Naive thymus-derived CD4-positive, alpha-beta T cell (primary cell): ENCODE measurements around the gene LRRC75B. TPM values are rescaled to one million over a fixed set of nuclear protein-coding genes. Genes with fewer than 3 reads are reported as not detected.
"Not testable (repeated sequence)": the region's sequence is repeated elsewhere in the genome, so short reads cannot be mapped to it uniquely, and the experiment has no call there.

ENCODE experiments used
- ATAC-seq: fragments of 150-1000 bp; cut with Tn5 transposase; 2 replicates; pipeline ENCODE4 v1.10.0; 2021; ENCODE audit warnings: mild to moderate bottlenecking, moderate library complexity
- CTCF ChIA-PET: fragments of 350-600 bp; sonication (Branson Sonifier 250); formaldehyde crosslinking; loops from one replicate; lab custom pipeline; 2021; ENCODE audit warnings: antibody characterized with exemption; lab: Charles Lee
- POLR2A ChIA-PET: fragments of 350-600 bp; sonication (Branson Sonifier 250); formaldehyde crosslinking; loops from one replicate; lab custom pipeline; 2021; ENCODE audit warnings: antibody characterized with exemption, inconsistent platforms; lab: Charles Lee
- DNase-seq, 9 donors: peaks; one replicate each; pipeline versions ENCODE4 v3.0.0 to v3.0.0-alpha.2; 2020 to 2022; ENCODE audit warnings: mixed read lengths in 1 of 9
- H3K27ac ChIP-seq: one replicate; pipeline ENCODE4 v1.7.0; 2013; ENCODE audit warnings: mild to moderate bottlenecking, low read depth, low read length, moderate library complexity
- H3K27me3 ChIP-seq, 2 donors: one replicate each; pipeline ENCODE4 v1.7.0; 2013; ENCODE audit warnings: low read length in 2 of 2, mild to moderate bottlenecking in 2 of 2, moderate library complexity in 2 of 2; ENCODE audit not compliant: control insufficient read depth in 2 of 2, insufficient read depth in 2 of 2
- H3K36me3 ChIP-seq, 3 experiments: 1 replicate in 2 of 3; 2 replicates in 1 of 3; pipeline ENCODE4 v1.7.0; 2013; ENCODE audit warnings: low read length in 3 of 3, mild to moderate bottlenecking in 3 of 3, moderate library complexity in 1 of 3; ENCODE audit not compliant: insufficient read depth in 3 of 3, control insufficient read depth in 2 of 3
- H3K4me1 ChIP-seq, 2 donors: one replicate each; pipeline ENCODE4 v1.7.0; 2013; ENCODE audit warnings: low read length in 2 of 2, mild to moderate bottlenecking in 2 of 2, moderate library complexity in 1 of 2; ENCODE audit not compliant: control insufficient read depth in 2 of 2, insufficient read depth in 2 of 2
- H3K4me3 ChIP-seq: 2 replicates; pipeline ENCODE4 v1.7.0; 2013; ENCODE audit warnings: mild to moderate bottlenecking, low read length
- H3K9me3 ChIP-seq, 3 experiments: 1 replicate in 2 of 3; 2 replicates in 1 of 3; pipeline ENCODE4 v1.7.0; 2013; ENCODE audit warnings: low read length in 3 of 3; ENCODE audit not compliant: control insufficient read depth in 2 of 3
- H3K27ac Mint-ChIP-seq, 9 donors: one replicate each; pipeline ENCODE4 v1.8.0; 2020 to 2022; ENCODE audit warnings: mixed read lengths in 9 of 9, mild to moderate bottlenecking in 8 of 9, moderate library complexity in 5 of 9, inconsistent platforms in 2 of 9
- H3K27me3 Mint-ChIP-seq, 5 donors: one replicate each; pipeline ENCODE4 v1.8.0; 2021 to 2022; ENCODE audit warnings: mixed read lengths in 5 of 5, mild to moderate bottlenecking in 1 of 5
- H3K36me3 Mint-ChIP-seq, 5 donors: one replicate each; pipeline ENCODE4 v1.8.0; 2020 to 2022; ENCODE audit warnings: mixed read lengths in 5 of 5, mild to moderate bottlenecking in 3 of 5, inconsistent platforms in 1 of 5
- H3K4me1 Mint-ChIP-seq, 7 donors: one replicate each; pipeline ENCODE4 v1.8.0; 2020 to 2022; ENCODE audit warnings: mixed read lengths in 7 of 7, mild to moderate bottlenecking in 3 of 7, inconsistent platforms in 1 of 7
- H3K4me3 Mint-ChIP-seq, 10 donors: one replicate each; pipeline ENCODE4 v1.8.0; 2020 to 2022; ENCODE audit warnings: mild to moderate bottlenecking in 10 of 10, mixed read lengths in 10 of 10, moderate library complexity in 6 of 10, inconsistent platforms in 2 of 10
- H3K9me3 Mint-ChIP-seq, 11 donors: one replicate each; pipeline ENCODE4 v1.8.0; 2020 to 2022; ENCODE audit warnings: mixed read lengths in 11 of 11, mild to moderate bottlenecking in 4 of 11, inconsistent platforms in 1 of 11, moderate library complexity in 1 of 11
- intact Hi-C, 2 donors: fragments of 100-400 bp; cut with micrococcal nuclease; formaldehyde crosslinking; loops; one replicate each; pipeline ENCODE4 v1.15.1; 2023
- polyA plus RNA-seq, 2 donors: library from polyadenylated mRNA; unstranded; fragments of 300-500 nt; fragmentation: Illumina TruSeq; gene quantifications; one replicate each; pipeline ENCODE4 v1.2.3, GENCODE V29; 2021
- total RNA-seq, 6 experiments: library from RNA in 5 of 6; stranded (reverse) in 5 of 6; gene quantifications; 1 replicate in 5 of 6; 2 replicates in 1 of 6; pipeline ENCODE4 v1.2.3 and lab custom pipeline; 2021 to 2026

The LRRC75B gene
- total and polyA plus RNA-seq, 7 experiments from 2014 or later = 2.4 to 2.5 TPM; not detected in 5

GRCh38 chr22:24631430-24632122 lies 38.7 kb upstream of the LRRC75B start:
- H3K36me3 Mint-ChIP-seq, CTCF ChIA-PET, DNase-seq, H3K36me3 ChIP-seq, H3K27me3 Mint-ChIP-seq, H3K4me3 Mint-ChIP-seq, H3K27me3 ChIP-seq, POLR2A ChIA-PET, H3K9me3 Mint-ChIP-seq, H3K4me3 ChIP-seq, H3K27ac Mint-ChIP-seq, H3K4me1 ChIP-seq, H3K9me3 ChIP-seq, H3K27ac ChIP-seq, intact Hi-C loops, ATAC-seq: not testable (repeated sequence)
- H3K4me1 Mint-ChIP-seq = peaks cover 10 to 41% (median 22%) of the 10 kb centered on the region in 7 donors

GRCh38 chr22:24630812-24631427 lies 38.0 kb upstream of the LRRC75B start:
- not testable (repeated sequence) for ATAC-seq
- H3K27ac Mint-ChIP-seq = peak overlapping the region in 7 of 9 donors; percentile 21 to 86 (median 53)

GRCh38 chr22:24629069-24629468 lies 36.2 kb upstream of the LRRC75B start:
- H3K27me3 ChIP-seq, H3K4me3 Mint-ChIP-seq, H3K27ac ChIP-seq, ATAC-seq, POLR2A ChIA-PET, H3K27me3 Mint-ChIP-seq, H3K36me3 ChIP-seq, H3K27ac Mint-ChIP-seq, H3K4me3 ChIP-seq, H3K4me1 ChIP-seq, H3K9me3 ChIP-seq, H3K9me3 Mint-ChIP-seq, H3K36me3 Mint-ChIP-seq: not testable (repeated sequence)
- intact Hi-C loops = loop anchor here in 1 of 2 donors (5.0 kb wide), 1 partner anchor 128 kb away; no protein-coding TSS in a partner anchor
- peak in 1 of 9 donors; percentile 28 for DNase-seq
- CTCF ChIA-PET = interaction anchor here (1.0 kb wide), 1 partner anchor 128 kb away, joined by 3 read pairs; no protein-coding TSS in a partner anchor
- H3K4me1 Mint-ChIP-seq = peaks cover 4 to 19% (median 11%) of the 10 kb centered on the region in 7 donors

More at GRCh38 chr22:24630812-24631427, 38.0 kb upstream of the LRRC75B start:
- H3K4me3 Mint-ChIP-seq, CTCF ChIA-PET, H3K27ac ChIP-seq, H3K27me3 ChIP-seq, H3K27me3 Mint-ChIP-seq, H3K36me3 Mint-ChIP-seq, intact Hi-C loops, POLR2A ChIA-PET, H3K4me1 ChIP-seq, H3K9me3 ChIP-seq, H3K9me3 Mint-ChIP-seq, H3K4me3 ChIP-seq, H3K36me3 ChIP-seq, DNase-seq: not testable (repeated sequence)
- peaks cover 10 to 34% (median 19%) of the 10 kb centered on the region in 7 donors for H3K4me1 Mint-ChIP-seq

- H3K9me3 Mint-ChIP-seq, H3K36me3 Mint-ChIP-seq, DNase-seq, H3K27ac ChIP-seq, H3K27me3 Mint-ChIP-seq, H3K27ac Mint-ChIP-seq, CTCF ChIA-PET, H3K4me3 ChIP-seq, H3K27me3 ChIP-seq, ATAC-seq, POLR2A ChIA-PET, H3K36me3 ChIP-seq, H3K4me1 Mint-ChIP-seq, H3K4me3 Mint-ChIP-seq, H3K9me3 ChIP-seq, H3K4me1 ChIP-seq: not testable (repeated sequence)
- intact Hi-C loops = loop anchor here in 1 of 2 donors (5.0 kb wide), 1 partner anchor 129 kb away; no protein-coding TSS in a partner anchor
Measured at GRCh38 chr22:24627911-24628310, 35.0 kb upstream of the LRRC75B start.

- Mint-ChIP-seq H3K27ac (peak overlapping the region in 8 of 9 donors; percentile 31 to 65 (median 49)), H3K4me1 (peaks cover 0 to 13% (median 6%) of the 10 kb centered on the region in 7 donors), H3K4me3 (peak overlapping the region in 7 of 10 donors; percentile 17 to 67 (median 56))
- peak in 4 of 9 donors; percentile 15 to 27 (median 24) for DNase-seq
- H3K27ac ChIP-seq, H3K9me3 ChIP-seq, CTCF ChIA-PET, H3K36me3 Mint-ChIP-seq, H3K4me1 ChIP-seq, H3K36me3 ChIP-seq, H3K27me3 Mint-ChIP-seq, POLR2A ChIA-PET, H3K27me3 ChIP-seq, ATAC-seq, H3K4me3 ChIP-seq, intact Hi-C loops, H3K9me3 Mint-ChIP-seq: not testable (repeated sequence)
Measured at GRCh38 chr22:24622596-24622995, 29.7 kb upstream of the LRRC75B start.

GRCh38 chr22:24621244-24621643 lies 28.4 kb upstream of the LRRC75B start:
- H3K27me3 Mint-ChIP-seq, H3K27ac ChIP-seq, H3K4me1 ChIP-seq, H3K27ac Mint-ChIP-seq, H3K27me3 ChIP-seq, H3K36me3 Mint-ChIP-seq, H3K9me3 Mint-ChIP-seq, POLR2A ChIA-PET, DNase-seq, H3K9me3 ChIP-seq, H3K4me3 Mint-ChIP-seq, ATAC-seq, H3K4me3 ChIP-seq, H3K36me3 ChIP-seq, intact Hi-C loops: not testable (repeated sequence)
- H3K4me1 Mint-ChIP-seq = peaks cover 0 to 16% (median 7%) of the 10 kb centered on the region in 7 donors
- CTCF ChIA-PET = interaction anchor here (0.7 kb wide), 1 partner anchor 1190 kb away, joined by 3 read pairs; no protein-coding TSS in a partner anchor
